HG03342 (cell line): ENCODE results near the gene SURF6.
"Not testable (repeated sequence)": the region's sequence is repeated elsewhere in the genome, so short reads cannot be mapped to it uniquely, and the experiment has no call there.

Experiments used
- ATAC-seq: cut with Tn5 transposase; IDR thresholded peaks from one replicate; pipeline ENCODE4 v1.9.1; 2021; ENCODE audit warnings: mild to moderate bottlenecking, moderate library complexity; ENCODE audit not compliant: unreplicated experiment

Gene SURF6

DNA sequence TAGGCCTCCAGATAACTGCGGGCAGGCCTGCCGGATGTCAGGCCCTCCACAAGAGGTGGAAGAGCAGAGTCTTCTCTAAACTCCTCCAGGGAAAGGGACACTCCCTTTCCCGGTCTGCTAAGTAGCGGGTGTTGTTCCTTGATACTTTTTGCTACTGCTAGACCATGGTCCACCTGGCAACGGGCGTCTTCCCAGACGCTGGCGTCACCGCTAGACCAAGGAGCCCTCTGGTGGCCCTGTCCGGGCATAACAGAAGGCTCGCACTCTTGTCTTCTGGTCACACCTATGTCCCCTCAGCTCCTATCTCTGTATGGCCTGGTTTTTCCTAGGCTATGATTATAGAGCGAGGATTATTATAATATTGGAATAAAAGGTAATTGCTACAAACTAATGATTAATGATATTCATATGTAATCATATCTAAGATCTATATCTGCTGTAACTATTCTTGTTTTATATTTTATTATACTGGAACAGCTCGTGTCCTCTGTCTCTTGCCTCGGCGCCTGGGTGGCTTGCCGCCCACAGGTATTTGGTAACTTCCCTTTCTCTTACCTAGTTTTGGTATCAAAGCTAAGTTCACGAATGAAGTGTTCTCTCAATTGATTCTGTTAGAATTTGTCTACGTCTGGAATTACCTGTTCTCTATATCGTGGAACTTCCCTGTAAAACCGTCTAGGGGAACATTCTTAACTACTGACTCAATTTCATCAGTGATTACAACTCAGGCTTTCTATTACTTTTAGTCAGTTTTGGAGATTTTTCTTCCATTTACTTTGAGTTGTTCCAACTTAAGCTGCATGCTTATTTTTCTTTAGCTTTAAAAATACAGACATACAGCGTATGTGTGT is 6.5 kb downstream of the SURF6 start:
- not testable (repeated sequence) for ATAC-seq

DNA sequence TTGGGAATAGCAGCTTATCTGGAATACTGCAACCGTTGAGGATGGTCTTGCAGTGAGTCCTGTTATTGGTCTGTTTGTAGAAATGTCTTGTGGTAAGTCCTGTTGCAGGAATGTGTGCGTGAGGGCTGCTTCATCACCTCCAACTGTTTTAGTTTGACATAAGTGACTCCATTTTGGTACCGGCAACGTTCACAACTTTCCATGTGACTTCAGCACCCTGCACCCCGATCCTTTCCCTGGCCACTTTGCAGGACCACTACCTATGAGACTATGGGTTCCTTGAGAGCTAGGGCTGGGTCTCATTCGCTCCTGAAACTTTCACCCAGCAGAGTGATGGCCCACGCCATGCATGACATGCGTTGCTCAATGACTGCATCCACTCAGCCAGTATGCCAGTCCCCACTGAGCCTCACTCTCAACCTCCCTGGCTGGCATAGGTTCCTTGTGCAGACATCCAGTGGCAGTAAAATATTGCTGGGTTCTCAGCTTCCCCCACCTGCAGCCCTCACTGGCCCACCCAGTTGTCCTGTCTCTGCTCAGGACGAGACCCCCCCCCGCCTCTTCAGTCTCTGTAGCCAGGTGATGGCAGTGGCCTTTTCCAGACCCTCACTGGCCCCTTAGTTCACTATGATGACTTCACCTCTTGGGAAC is 8.0 kb downstream of the SURF6 start:
- no peak for ATAC-seq

GRCh38 chr9:133327021-133327420 is 9.0 kb downstream of the SURF6 start:
- not testable (repeated sequence) for ATAC-seq

GRCh38 chr9:133323991-133324703 is 11.8 kb downstream of the SURF6 start:
- no peak for ATAC-seq

- ATAC-seq: no peak
Measured at GRCh38 chr9:133323211-133323610, 12.8 kb downstream of the SURF6 start.

DNA sequence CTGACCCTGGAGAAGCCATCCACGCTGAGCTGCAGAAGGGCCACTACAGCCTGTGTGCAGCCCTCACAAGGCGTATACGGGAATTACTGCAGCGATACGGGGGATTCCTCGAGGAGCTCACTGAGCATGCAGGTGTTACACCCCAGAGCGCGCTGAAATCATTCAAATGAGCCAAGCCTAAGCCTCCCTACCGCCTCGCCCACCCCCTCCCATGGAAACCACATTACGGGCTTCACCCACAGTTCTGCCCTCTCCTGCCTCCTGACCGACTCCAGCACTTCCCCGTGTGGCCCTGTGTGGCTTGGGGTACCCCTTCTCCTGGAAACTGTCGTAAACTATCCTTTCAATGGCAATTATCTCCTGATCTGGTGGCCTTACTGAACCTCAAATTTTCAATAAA is 13.3 kb downstream of the SURF6 start:
- ATAC-seq: no peak

DNA sequence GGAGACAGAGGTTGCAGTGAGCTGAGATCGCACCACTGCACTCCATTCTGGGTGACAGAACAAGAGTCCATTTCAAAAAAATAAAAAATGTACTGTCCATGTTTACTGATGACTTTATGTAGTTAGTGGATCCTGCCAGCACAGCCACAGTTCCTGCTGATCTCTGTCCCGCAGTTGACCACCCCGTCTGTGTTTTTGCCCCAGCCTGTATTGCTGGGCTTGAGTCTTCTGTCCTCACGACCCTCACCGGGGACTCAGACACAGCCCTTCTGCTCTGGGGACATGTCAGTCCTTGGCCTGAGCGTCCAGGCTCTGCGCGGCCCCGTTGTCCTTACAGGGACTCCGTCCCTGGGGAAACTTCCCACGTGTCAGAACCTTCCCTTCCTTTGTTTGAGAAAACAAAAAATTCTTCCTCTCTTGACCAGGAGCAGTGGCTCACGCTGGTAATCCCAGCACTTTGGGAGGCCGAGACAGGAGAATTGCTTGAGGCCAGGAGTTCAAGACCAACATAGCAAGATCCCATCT is 14.5 kb downstream of the SURF6 start:
- no peak for ATAC-seq

DNA sequence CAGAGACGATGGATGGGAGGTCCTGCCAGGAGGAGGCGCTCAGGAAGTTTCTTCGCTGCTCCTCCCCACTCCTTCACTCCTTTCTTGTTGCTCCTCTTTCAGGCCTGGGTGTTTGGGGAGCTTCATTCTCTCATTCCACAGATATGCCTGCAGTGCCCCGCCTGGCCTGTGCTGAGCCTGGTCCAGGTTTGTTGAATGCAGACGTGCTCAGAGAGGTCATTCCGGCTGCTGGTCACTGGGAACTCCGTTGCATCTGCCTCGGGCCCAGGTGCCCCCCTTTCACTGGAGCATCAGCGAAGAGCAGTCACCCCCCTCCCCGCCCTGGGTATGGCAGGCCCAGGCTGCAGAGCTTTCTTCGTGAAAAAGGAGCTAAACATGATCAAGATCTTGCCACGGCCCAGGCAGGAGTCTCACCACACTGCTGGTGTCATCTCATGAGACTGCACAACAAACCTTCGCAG is 15.5 kb downstream of the SURF6 start:
- no peak for ATAC-seq

- not testable (repeated sequence) for ATAC-seq
Measured at GRCh38 chr9:133317551-133317950, 18.4 kb downstream of the SURF6 start.

GRCh38 chr9:133315997-133316396 is 20.0 kb downstream of the SURF6 start:
- ATAC-seq: no peak

DNA sequence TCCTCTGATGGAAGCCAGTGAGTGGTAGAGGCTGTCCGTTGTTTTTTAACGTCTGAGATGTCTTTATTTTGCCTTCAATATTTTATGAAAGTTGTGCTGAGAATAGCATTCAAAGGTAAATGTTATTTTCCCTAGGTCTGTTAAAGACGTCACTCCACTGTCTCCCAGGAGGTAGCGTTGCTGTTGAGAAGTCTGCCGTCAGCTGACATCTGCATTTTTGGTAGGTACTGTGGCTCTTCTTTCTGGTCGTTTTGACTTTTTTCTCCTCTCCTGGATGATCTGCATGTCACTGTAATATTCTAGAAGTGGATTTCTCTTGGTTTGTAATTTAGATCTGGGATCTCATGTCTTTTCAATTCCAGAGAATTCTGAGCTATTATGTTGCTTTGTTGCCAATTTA is 26.4 kb downstream of the SURF6 start:
- no peak for ATAC-seq

GRCh38 chr9:133307301-133307700 is 28.7 kb downstream of the SURF6 start:
- ATAC-seq: no peak

DNA sequence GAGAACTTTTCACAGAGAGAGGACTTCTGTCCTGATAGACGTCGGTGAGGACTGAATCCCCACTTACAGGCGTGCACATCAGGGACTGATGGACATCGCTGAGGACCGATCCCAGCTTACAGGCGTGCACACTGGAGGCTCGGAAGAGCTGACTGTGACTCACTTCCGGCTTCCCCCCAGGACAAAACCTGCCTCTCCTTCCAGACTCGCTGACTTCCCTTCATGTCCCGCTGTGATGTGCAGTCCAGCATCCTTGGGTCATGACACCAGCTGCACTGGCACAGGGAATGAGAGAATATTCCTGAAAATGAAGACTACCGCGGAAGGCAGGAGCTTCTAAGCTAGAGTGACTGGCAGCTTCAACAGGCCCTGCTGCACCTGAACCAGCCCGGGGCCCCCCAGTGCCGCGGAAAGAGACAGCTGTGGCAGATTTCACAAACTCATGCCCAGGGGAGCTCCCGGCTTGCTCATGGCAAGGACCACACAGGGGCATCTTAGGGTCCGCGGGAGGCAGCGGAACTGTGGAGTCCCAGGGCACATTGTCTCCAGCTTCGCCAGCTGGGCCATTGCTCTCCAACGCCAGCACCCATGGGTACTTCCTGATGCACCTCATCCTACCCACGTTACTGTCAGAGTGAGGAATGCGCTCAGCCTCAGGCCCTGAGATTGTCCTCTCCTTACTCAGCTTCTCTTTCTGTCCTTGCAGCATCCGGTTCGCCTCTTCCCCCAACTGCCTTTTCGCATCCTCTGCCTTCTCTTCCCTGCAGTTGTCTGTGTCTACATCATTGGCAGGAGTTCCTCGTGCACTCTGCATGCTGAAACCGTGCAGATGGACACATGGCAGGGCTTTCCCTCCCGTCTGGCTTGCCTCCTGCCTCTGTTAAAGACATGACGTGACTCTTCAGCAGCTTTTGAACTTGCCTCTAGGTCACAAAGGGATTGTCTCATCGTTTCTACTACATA is 29.5 kb downstream of the SURF6 start:
- ATAC-seq: no peak

GRCh38 chr9:133305731-133306130 is 30.3 kb downstream of the SURF6 start:
- ATAC-seq: no peak

DNA sequence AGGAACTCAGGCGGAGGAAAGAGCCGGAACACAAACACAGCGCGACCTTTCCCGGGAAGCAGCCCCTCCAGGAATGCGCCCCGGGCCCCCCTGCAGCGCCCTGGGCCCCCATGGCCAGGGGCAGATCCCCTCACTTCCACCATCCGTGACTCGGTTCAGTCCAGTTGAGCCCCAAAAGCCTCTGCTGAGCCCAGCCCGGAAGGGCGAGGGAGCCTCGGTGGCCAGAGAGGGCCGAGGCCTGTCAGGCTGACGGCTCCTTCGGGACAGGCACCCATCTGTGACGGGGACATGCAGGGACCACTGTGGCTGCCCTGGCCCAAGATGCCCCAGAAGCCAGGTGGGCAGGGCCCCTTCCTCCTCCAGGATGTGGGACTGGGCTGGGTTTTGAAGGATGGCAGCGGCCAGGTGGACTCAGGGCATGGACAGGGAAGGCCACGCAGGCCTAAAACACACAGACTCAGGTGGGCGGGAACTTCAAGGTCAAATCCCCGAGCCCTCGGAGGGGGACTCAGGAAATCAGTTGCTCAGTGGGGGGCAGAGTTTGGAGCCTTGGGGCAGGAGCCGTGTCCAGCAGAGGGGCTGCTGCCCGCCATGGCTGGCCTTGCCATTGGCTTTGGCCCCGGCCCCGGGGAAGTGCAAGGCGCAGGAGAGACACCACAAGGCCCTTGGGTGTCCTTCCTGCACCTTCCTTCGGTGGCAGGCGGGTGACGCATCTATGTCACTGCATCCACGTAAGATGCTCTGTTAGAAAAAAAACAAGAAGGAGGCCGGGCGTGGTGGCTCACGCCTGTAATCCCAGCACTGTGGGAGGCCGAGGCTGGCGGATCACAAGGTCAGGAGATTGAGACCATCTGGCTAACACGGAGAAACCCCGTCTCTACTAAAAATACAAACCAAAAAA is 31.3 kb downstream of the SURF6 start:
- no peak for ATAC-seq

DNA sequence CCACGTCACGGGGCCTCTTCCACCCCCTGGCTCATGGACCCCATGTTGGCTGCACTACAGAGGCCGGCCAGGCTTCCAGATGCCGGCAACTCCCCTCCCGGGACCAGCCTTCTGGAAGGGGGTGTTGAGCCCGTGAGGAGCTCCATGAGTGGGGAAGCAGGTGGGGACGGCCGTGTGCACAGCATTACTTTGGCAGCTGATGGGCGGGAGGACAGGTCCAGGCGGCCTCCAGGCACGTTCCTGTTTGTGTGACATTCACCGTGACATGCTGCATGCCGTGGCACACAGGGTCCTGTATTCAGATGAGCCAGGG is 31.9 kb downstream of the SURF6 start:
- no peak for ATAC-seq

DNA sequence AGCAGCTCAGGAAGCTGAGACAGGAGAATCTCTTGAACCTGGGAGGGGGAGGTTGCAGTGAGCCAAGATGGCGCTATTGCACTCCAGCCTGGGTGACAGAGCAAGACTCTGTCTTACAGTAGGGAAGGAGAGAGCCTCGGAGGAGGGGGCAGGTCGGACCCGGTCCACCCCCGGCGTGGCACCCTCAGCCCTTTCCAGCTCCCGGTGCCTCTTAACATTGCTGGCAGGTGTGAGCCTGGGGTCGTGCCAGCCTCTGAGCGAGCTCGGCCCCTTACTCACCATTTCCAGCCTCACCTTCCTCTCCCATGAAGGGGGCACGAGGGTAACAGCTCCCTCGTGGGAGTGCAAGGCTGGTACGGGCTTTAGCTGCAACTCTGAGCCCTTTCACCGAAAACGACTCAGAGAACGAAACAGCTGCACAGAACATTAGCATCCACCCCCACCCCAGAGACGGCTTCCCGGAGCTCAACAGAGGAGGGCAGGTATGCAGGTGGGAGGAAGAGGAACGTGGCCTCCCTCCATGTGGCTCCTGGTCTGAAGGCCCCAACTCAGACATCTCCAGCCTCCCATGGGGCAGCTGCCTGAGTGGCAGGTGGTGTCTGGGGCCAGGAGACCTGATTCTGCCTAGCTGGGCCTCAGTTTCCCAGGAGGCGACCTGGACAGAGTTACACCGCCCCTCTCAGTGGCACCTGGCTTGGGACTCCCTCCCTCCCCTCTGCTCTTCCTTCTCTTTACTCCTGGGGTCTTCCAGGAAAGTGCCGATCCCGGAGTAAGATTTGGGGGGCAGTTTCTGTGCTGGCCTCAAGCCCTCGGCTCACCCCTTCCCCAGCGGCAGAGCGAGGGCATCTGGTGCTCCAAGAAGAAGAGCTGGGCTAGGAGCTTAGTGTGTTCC is 32.5 kb downstream of the SURF6 start:
- ATAC-seq: no peak
